AG09319 (cell line): Measurements from ENCODE around the gene GLDN.

Source experiments
- DNase-seq: peaks from one replicate; pipeline ENCODE4 v3.0.0-alpha.2; 2010; ENCODE audit warnings: low read depth; ENCODE audit errors: extremely low read depth
- TF ChIP-seq, protein P1 (sequence below): IDR thresholded peaks from 2 replicates; pipeline ENCODE4 v1.5.1; 2011; ENCODE audit warnings: low read depth, mild to moderate bottlenecking, inconsistent platforms, low read length, moderate library complexity

Gene GLDN

DNA sequence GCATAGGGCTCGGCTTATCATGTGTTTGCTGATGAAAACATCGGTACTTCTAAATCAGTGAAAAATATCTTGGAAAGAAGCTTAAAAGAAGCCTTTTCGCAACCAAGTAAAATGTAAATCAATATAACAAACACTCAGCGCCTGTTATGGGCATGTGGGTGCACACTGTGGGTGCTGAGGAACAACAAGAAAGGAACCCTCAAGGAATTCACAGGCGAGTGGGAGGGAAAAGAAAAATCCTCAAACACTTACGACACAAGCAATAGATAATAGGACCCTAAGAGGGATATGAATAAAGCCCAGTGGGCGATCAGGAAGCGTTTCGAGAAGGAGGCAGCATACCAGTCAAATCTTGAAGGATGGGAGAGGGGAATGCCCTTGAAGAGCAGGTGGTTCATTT, 21.9 kb downstream of the GLDN start:
- TF ChIP-seq, protein P1, sequence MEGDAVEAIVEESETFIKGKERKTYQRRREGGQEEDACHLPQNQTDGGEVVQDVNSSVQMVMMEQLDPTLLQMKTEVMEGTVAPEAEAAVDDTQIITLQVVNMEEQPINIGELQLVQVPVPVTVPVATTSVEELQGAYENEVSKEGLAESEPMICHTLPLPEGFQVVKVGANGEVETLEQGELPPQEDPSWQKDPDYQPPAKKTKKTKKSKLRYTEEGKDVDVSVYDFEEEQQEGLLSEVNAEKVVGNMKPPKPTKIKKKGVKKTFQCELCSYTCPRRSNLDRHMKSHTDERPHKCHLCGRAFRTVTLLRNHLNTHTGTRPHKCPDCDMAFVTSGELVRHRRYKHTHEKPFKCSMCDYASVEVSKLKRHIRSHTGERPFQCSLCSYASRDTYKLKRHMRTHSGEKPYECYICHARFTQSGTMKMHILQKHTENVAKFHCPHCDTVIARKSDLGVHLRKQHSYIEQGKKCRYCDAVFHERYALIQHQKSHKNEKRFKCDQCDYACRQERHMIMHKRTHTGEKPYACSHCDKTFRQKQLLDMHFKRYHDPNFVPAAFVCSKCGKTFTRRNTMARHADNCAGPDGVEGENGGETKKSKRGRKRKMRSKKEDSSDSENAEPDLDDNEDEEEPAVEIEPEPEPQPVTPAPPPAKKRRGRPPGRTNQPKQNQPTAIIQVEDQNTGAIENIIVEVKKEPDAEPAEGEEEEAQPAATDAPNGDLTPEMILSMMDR, result no peak

DNA sequence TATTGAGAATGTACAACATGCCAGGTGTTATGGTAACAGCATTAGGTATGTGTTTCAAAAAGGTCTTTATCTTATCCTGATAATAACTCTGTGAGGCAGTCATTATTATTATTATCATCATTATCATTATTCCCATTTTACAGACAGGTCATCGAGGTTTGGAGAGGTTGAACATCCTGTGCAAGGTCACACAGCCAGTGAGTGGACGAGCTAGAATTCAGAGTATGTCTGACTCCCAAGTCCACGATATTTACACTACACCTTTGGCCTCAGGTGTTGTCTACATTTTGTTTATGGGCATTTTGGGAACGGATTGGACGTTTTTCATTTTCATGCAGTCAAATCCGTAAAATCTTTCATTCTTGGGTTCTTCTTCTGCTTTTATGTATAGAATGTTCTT, 24.0 kb downstream of the GLDN start:
- TF ChIP-seq, protein P1, result no peak
- DNase-seq, result no peak

More for the DNA sequence above, 21.9 kb downstream of the GLDN start:
- DNase-seq, result no peak

DNA sequence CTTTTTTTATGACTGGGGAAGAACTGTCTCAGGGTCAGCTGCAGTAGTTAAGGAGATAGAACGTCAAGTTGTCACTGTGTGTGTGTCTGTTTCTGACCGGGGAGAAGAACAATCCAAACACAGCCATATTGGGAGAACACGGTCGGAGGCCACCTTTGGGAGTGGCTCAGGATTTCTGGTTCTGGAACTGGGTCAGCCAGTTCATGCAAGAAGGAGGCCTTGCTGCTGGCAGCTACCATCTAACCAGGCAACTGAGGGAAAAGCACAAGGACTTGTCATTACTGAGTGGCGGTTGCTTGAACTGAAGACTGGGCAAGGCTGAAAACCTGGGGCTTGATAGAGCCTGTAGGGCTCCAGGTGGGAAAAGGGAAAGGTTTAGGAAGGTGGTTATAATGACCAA, 24.6 kb downstream of the GLDN start:
- TF ChIP-seq, protein P1, result no peak
- DNase-seq, result no peak

DNA sequence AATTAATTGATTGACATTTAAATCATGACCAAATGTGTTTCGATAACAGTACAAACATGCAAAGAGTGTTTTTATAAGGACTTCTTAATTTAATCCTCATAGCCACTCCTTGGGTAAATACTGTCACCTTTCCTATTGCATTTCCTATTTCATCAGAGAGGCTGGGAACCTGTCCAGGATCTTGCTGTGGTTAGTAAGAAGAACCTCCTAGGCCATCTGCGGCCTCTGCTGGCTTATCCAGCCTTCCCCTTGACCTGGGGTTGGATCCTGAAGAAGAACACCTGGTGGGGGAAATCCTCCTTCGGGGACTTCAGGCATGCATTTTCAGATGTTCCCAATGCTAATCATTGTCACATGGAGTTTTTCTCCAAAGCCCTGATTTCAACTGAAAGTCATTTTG, 25.5 kb downstream of the GLDN start:
- DNase-seq, result peak; percentile 86
- TF ChIP-seq, protein P1, result peak; percentile 34

GRCh38 chr15:51367322-51367976, 26.0 kb downstream of the GLDN start:
- peak; percentile 85 for DNase-seq
- TF ChIP-seq, protein P1, result no peak

GRCh38 chr15:51368307-51368706, 26.9 kb downstream of the GLDN start:
- TF ChIP-seq, protein P1, result no peak
- DNase-seq, result no peak

GRCh38 chr15:51368751-51369450, 27.4 kb downstream of the GLDN start:
- TF ChIP-seq, protein P1, result no peak
- peak; percentile 63 for DNase-seq
